Vagina (tissue), 2 donors: ENCODE data around the gene RAPH1.
"Not testable (repeated sequence)": the region's sequence is repeated elsewhere in the genome, so short reads cannot be mapped to it uniquely, and the experiment has no call there.

Source experiments
- CTCF ChIP-seq, 3 experiments: fragments of 450-650 bp in 2 of 3; fragments of 200-600 bp in 1 of 3; sonication (generic) in 1 of 3; IDR thresholded peaks; one replicate each; pipeline ENCODE4 v1.5.1; 2017 to 2019; ENCODE audit warnings: antibody characterized with exemption in 3 of 3, mild to moderate bottlenecking in 2 of 3, moderate library complexity in 2 of 3
- POLR2A ChIP-seq, 2 donors: fragments of 450-650 bp; IDR thresholded peaks; one replicate each; pipeline ENCODE4 v1.6.1; 2017; ENCODE audit warnings: antibody characterized with exemption in 2 of 2, mild to moderate bottlenecking in 2 of 2, moderate library complexity in 2 of 2
- POLR2AphosphoS5 ChIP-seq, 2 donors: sonication (generic); formaldehyde crosslinking; IDR thresholded peaks; one replicate each; pipeline ENCODE4 v1.9.0; 2017; ENCODE audit warnings: antibody characterized with exemption in 2 of 2, mild to moderate bottlenecking in 2 of 2, low read depth in 1 of 2; ENCODE audit not compliant: insufficient read depth in 1 of 2

- not testable (repeated sequence) for TF ChIP-seq CTCF (IDR thresholded peaks at IDR 0.05); POLR2A (IDR thresholded peaks at IDR 0.05); POLR2AphosphoS5 (IDR thresholded peaks at IDR 0.05; ENCODE audit: insufficient read depth in 1 of 2, low read depth in 1 of 2)
Observed at GRCh38 chr2:203540598-203540997, 5.5 kb upstream of the RAPH1 start.
